ENCODE data around the gene RERE. TPM values are rescaled to one million over a fixed set of nuclear protein-coding genes. Genes with fewer than 3 reads are reported as not detected.
A peak's percentile ranks its signal among the peaks of the same experiment; 100 is the strongest.

Gene RERE
- total RNA-seq, 1 donor from 2014 or later = 50.7 TPM

DNA sequence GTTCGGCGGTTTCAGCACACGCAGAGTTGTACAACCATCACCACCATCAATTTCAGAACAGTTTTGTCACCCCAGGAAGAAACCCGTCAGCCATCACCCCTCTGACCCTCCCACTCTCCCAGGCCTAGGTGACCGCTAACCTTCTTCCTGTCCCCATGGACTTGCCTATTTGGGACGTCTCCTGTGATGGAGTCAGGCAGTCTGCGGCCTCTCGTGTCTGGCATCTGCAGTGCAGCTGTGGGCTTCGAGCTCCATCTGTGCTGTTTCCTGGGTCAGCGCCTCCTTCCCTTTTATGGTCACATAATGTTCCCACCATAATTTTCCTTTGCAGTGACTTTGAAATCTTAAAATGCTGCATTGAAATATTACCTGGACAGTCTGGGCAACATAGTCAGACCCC, 475.1 kb downstream of the RERE start:
- no peak for DNase-seq

- no peak for DNase-seq
These were observed 477.0 kb downstream of the RERE start for GRCh38 chr1:8340448-8340847.

DNA sequence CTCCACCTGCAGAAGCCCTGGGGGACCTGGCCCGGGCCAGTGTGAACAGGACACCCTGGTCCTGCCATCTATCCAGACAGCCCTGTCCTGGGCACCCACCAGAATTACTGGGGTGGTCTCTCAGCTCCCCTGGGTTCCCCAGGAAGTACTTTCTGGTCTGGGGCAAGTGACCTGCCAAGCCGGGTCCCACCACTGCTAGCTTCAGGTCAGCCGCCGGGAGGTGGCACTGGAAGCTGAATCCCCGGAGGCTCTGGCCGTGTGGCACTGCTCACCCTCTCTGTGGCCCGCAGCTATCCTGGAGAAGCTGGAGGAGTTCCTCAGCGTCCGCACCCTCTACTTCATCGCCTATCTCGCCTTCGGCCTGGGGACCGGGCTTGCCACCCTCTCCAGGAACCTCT, 478.2 kb downstream of the RERE start:
- DNase-seq = no peak

GRCh38 chr1:8338526-8339202, 478.8 kb downstream of the RERE start:
- DNase-seq = no peak

DNA sequence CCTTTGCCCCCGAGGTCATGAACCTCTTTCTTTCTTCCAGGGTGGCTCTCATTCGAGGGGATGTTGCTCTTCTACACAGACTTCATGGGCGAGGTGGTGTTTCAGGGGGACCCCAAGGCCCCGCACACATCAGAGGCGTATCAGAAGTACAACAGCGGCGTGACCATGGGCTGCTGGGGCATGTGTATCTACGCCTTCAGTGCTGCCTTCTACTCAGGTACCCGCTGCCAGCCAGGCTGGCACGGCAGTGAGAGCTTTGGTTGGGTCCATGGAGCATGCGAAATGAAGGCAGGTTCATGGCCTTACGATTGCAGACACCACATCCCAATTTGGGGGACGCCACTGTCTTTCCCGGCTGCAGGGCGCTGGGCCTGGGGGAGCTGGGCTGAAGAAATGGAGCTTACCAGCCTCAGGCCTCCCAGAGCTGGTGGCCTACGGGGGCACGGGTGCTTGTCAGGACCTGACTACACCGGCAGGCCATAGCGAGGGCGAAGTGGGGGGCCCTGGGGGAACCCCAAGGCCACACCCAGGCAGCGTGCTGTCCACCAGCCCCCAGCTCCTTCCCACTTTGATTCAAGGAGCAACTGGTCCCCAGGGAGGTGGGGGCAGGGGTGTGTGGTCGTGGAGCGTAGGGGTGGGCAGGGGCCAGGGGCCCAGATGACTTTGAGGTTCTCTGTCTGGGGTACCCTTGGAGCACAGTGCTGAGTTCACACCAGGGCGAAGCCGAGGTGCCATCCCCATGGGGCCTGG, 479.5 kb downstream of the RERE start:
- DNase-seq = no peak

GRCh38 chr1:8335246-8335645, 482.2 kb downstream of the RERE start:
- DNase-seq = no peak

- DNase-seq = no peak
These were observed 483.2 kb downstream of the RERE start for GRCh38 chr1:8334106-8334851.

GRCh38 chr1:8333246-8333987, 484.0 kb downstream of the RERE start:
- no peak for DNase-seq

DNA sequence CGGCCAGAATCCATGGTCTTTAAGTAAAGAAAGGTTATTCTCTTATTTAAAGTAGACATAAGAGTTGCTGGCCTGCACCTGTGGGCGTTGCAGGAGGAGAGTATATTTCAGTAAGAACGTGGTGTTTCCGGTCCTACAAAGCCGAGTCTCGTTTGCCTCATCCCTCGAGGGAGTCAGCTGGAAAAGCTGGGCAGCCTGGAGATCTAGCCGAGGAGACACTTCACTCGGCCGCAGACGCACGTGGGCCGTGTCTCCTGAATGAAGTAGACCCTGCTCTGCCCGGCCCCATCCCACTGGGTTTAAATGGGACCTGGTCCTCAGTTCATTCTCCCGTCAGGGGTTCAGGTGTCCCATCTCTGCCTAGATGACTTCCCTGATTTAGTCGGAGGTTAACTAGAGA, 484.6 kb downstream of the RERE start:
- DNase-seq = no peak

GRCh38 chr1:8330271-8331125, 486.9 kb downstream of the RERE start:
- DNase-seq = no peak

- no peak for DNase-seq
These were observed 487.6 kb downstream of the RERE start for GRCh38 chr1:8329858-8330257.

GRCh38 chr1:8329439-8329838, 488.0 kb downstream of the RERE start:
- no peak for DNase-seq

DNA sequence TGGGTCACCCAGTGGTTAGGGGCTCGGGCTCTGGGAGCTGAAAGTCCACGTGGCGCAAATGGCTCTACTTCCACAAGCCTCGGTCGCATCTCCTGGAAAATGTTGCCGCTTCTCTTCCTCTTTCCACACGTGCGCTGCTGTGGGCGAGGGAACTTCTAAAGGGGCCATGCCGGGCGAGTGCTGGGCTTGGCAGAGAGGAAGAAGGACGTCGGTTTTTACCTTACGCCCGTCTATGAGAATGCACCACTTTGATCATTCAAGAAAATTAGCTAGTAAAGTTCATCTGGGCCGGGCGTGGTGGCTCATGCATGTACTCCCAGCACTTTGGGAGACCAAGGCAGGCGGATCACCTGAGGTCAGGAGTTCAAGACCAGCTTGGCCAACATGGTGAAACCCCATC, 489.2 kb downstream of the RERE start:
- no peak for DNase-seq

- no peak for DNase-seq
These were observed 491.2 kb downstream of the RERE start for GRCh38 chr1:8326265-8326664.

DNA sequence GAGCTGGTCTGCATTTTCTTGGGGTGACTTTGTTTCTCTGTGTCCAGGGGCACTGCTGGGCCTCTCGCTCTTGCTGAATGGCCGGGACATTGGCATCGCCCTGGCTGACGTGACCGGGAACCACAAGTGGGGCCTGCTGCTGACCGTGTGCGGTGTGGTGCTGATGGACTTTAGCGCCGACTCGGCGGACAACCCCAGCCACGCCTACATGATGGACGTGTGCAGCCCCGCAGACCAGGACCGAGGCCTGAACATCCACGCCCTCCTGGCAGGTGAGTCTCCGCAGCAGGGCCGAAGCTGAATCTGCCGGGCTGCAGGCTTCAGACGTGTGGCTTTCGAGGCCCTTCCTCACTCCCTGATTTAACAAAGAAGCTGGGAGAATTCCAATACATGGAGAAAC, 491.7 kb downstream of the RERE start:
- DNase-seq = no peak

DNA sequence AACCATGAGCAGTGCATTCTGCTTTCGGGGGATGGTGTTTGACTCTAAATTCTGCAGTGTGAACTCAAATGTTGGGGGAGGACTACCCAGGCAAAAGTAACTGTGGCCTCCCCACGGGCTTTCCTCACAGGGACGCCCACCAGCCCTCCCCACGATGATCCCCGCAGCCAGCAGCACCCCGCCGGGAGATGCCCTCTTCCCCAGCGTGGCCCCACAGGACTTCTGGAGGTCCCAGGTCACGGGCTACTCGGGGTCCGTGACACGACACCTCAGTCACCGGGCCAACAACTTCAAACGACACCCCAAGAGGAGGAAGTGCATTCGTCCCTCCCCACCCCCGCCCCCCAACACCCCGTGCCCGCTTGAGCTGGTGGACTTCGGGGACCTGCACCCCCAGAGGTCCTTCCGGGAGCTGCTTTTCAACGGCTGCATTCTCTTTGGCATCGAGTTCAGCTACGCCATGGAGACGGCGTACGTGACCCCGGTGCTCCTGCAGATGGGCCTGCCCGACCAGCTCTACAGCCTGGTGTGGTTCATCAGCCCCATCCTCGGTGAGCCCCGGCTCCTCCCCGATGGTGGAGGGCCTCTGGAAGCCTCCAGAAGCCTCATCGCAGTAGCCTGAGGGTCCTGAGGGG, 493.1 kb downstream of the RERE start:
- DNase-seq = no peak

GRCh38 chr1:8323706-8324105, 493.7 kb downstream of the RERE start:
- no peak for DNase-seq

GRCh38 chr1:8321612-8322011, 495.8 kb downstream of the RERE start:
- no peak for DNase-seq

GRCh38 chr1:8318436-8318835, 499.0 kb downstream of the RERE start:
- DNase-seq = no peak

DNA sequence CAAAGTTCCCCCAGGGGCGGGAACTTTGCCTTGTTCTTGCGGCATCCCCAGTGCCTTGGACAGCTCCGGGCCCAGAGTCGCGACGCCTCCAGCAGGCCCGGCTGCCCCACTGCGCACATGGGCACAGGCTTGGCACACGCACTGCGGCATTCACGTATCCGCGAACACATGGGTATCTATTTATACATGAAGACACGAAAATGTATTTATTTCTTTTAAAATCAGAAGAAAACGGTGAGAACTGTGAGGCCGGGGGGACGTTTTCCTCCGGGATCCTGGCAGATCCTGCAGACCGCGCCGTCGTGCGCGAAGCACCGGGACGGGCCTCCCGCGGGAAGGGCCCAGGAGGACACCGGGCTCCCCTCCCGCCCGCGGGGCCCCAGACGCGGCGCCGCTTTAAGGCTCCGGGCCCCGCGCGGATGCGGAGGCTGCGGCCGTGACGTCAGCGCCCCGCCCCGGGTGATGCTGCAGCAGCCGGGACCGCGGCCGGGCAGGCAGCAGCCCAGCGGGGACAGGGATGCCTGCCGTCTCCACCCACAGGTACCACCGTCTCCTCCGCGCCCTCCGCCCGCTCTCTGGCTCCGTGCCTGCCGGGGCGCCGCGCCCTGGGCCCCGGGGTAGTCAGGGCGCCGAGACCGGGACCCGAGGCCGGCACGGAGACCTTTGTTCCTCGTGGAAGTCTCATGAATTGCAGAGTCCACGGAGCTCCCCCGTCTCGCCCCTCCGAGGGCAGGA, 499.6 kb downstream of the RERE start, which contains the start of gene SLC45A1:
TSS of gene SLC45A1 (plus strand) at position 468 of the 735 bp plus-strand sequence. CDS start 6,216 bp downstream, outside the sequence.
- DNase-seq = peak; percentile 71
